ENCODE results near the gene SENP6. TPM values are rescaled to one million over a fixed set of nuclear protein-coding genes. Genes with fewer than 3 reads are reported as not detected.

The SENP6 gene
- total RNA-seq (2011; cell fraction: chromatin; rRNA removed; ENCODE audit: low replicate concordance) = 48.5 and 222 TPM in 2 replicates
- 23.3 and 32.6 TPM in 2 replicates for total RNA-seq (2011; cell fraction: nucleolus; rRNA removed)
- total RNA-seq (2011; cell fraction: nucleoplasm; rRNA removed) = 72.3 and 122 TPM in 2 replicates
- 31.4 and 37.8 TPM in 2 replicates for total RNA-seq (2014; rRNA removed)
- 79.4 and 89.9 TPM in 2 replicates for total RNA-seq (2014; rRNA removed; fragmentation: Illumina TruSeq; extraction: Trizol)
- total RNA-seq (2015; rRNA removed; fragmentation: Illumina TruSeq; extraction: Trizol) = 59.7 and 65.9 TPM in 2 replicates
- total RNA-seq (2021) = 52.9 and 60.2 TPM in 2 replicates
- polyA plus RNA-seq (2011; rRNA removed) = 33.6 and 43.7 TPM in 2 replicates
- polyA plus RNA-seq (2011; cell fraction: cytosol; rRNA removed) = 5.2 and 9.1 TPM in 2 replicates
- 21.5 and 23.7 TPM in 2 replicates for polyA plus RNA-seq (2011; cell fraction: nucleus; rRNA removed)
- 32.8 and 39.2 TPM in 2 replicates for polyA plus RNA-seq (2012)
- 48.2 and 57.7 TPM in 2 replicates for polyA plus RNA-seq (2014; fragmentation: Illumina TruSeq; extraction: Trizol)
- polyA plus RNA-seq (2014; fragmentation: Nextera tagmentation; extraction: Ambion mirVana) = 10 to 100 TPM; 11.1 to 12.6 TPM
- polyA plus RNA-seq (2014; rRNA removed) = 42.2 and 46.8 TPM in 2 replicates
- 55.8 and 68.9 TPM in 2 replicates for polyA minus RNA-seq (2011; rRNA and poly(A)+ RNA removed)
- 15.6 and 21.2 TPM in 2 replicates for polyA minus RNA-seq (2011; cell fraction: cytosol; rRNA and poly(A)+ RNA removed)
- polyA minus RNA-seq (2011; cell fraction: nucleus; rRNA and poly(A)+ RNA removed) = 43.8 and 69.5 TPM in 2 replicates
- Bru-seq, nascent RNA = percentile 84 among the genes with signal in this experiment
- percentile 92 among the genes with signal in this experiment for BruChase-seq, experiment 1, labeled RNA remaining after a 2-hour chase
- percentile 91 among the genes with signal in this experiment for BruChase-seq, experiment 2, labeled RNA remaining after a 6-hour chase
- long read RNA-seq, experiment 1, full-length matches to known transcripts = 59 of 197 reads
- long read RNA-seq, experiment 1, partial matches to known transcripts = 28 of 197 reads
- long read RNA-seq, experiment 1, other reads (novel, unspliced or antisense) = 110 of 197 reads
- long read RNA-seq, experiment 2, partial matches to known transcripts = 18 of 31 reads
- long read RNA-seq, experiment 2, other reads (novel, unspliced or antisense) = 13 of 31 reads
- long read RNA-seq, experiment 3, partial matches to known transcripts = 7 of 10 reads
- long read RNA-seq, experiment 3, other reads (novel, unspliced or antisense) = 3 of 10 reads

GRCh38 chr6:75601304-75602245 is at the start of gene SENP6:
Gene SENP6, plus strand, starts transcription at chr6:75601880. Its CDS starts 645 bp downstream, at chr6:75602525.
- DNase-seq (ENCODE audit: extremely low read depth in 1 of 4, low spot score in 3 of 4) (peak; percentile 82 to 87 (median 85)), FAIRE-seq (no peak), ATAC-seq (peak; percentile 87)
- Histone ChIP-seq H3K27me3 (ENCODE audit: control insufficient read depth in 2 of 2, insufficient read depth in 2 of 2, low read length in 2 of 2) (no peaks in the 10 kb centered on the region), H3K9ac (ENCODE audit: insufficient read depth in 1 of 2, low read depth in 2 of 2, low read length in 2 of 2) (peak within 1 kb of the TSS; percentile 94 to 100), H3K9me3 (replicated peaks; ENCODE audit: control insufficient read depth, insufficient read depth, low read depth, low read length) (no peaks in the 10 kb centered on the region), H3K36me3 (ENCODE audit: control insufficient read depth, insufficient read depth, low read length) (peaks cover 6% of the 10 kb centered on the region; the same call in 1 of the 3 replicates), H3K9me1 (ENCODE audit: control insufficient read depth, insufficient read depth, low read length) (no peaks in the 10 kb centered on the region), H3K4me3 (peak within 1 kb of the TSS; percentile 89), H3K79me2 (ENCODE audit: control insufficient read depth, insufficient read depth, low read length) (peaks cover 52% of the 10 kb centered on the region), H4K20me1 (replicated peaks; ENCODE audit: control insufficient read depth, insufficient read depth, low read length) (0 out of 2 replicates have a peak, but pooled peaks cover 5% of the 10 kb centered on the region), H2AFZ (ENCODE audit: low read depth, low read length) (peak within 1 kb of the TSS; percentile 99), H3K27ac (ENCODE audit: extremely low read depth, low read depth, low read length) (peak within 1 kb of the TSS; percentile 95), H3K4me2 (ENCODE audit: insufficient read depth, low read length) (peak within 1 kb of the TSS; percentile 87), H3K4me1 (replicated peaks in 1 of 2; ENCODE audit: control insufficient read depth in 2 of 2, insufficient read depth in 2 of 2, low read length in 2 of 2) (peaks cover 8 to 17% of the 10 kb centered on the region in 2 experiments; a peak in 4 of 5 replicates)
- in situ Hi-C loops (cut with MboI) = no loop called here
- POLR2A ChIA-PET = interaction anchor here (0.5 to 3.6 kb wide), 12 partner anchors 8 to 318 kb away, joined by 3 to 15 read pairs (median 3); no protein-coding TSS in a partner anchor
- CTCF ChIA-PET (ENCODE audit: low intra/inter-chr PET ratio) = no interaction called here
- no TSS peak for BruUV-seq (replicated peaks)
- WGBS (ENCODE audit: insufficient coverage, low coverage, missing lambda C conversion rate) = 0% methylated on average over 21 of the region's 76 CpGs
- intact Hi-C loops (cut with micrococcal nuclease) = loop anchor here (10.0 kb wide), 1 partner anchor 317 kb away; the partner anchor contains the start of gene TMEM30A
- TF ChIP-seq ZNF121 (CRISPR knock-in tag; conservative IDR thresholded peaks at IDR 0.05) = no peak
- no peak; a peak in 1 of 4 replicates for TF ChIP-seq FOXA3 (CRISPR knock-in tag; conservative IDR thresholded peaks at IDR 0.05 in 1 of 2, IDR thresholded peaks at IDR 0.05 in 1 of 2)
- no peak for TF ChIP-seq FOXM1 (IDR thresholded peaks at IDR 0.05; ENCODE audit: low read depth)
- TF ChIP-seq FOXM1 (CRISPR knock-in tag; IDR thresholded peaks at IDR 0.05; ENCODE audit: low read depth) = no peak
- TF ChIP-seq ZBTB8A (IDR thresholded peaks at IDR 0.05; ENCODE audit: partially characterized antibody) = no peak
- peak; percentile 40; the same call in 1 of the 2 replicates for TF ChIP-seq PML (IDR thresholded peaks at IDR 0.05; ENCODE audit: low read length)
- peak; percentile 98 for TF ChIP-seq PHF8 (IDR thresholded peaks at IDR 0.05; ENCODE audit: borderline replicate concordance, low read length)
- TF ChIP-seq ATF2 (CRISPR knock-in tag; IDR thresholded peaks at IDR 0.05) = no peak
- TF ChIP-seq ZNF24 (IDR thresholded peaks at IDR 0.05) = no peak
- no peak for TF ChIP-seq IRF1 (CRISPR knock-in tag; IDR thresholded peaks at IDR 0.05; ENCODE audit: borderline replicate concordance)
- no peak for TF ChIP-seq HNRNPH1 (optimal IDR thresholded peaks at IDR 0.05; ENCODE audit: low read depth, low read length)
- no peak for TF ChIP-seq KLF16 (IDR thresholded peaks at IDR 0.05)
- no peak for TF ChIP-seq ZNF586 (CRISPR knock-in tag; conservative IDR thresholded peaks at IDR 0.05)
- TF ChIP-seq ZC3H4 (CRISPR knock-in tag; IDR thresholded peaks at IDR 0.05; ENCODE audit: borderline replicate concordance) = no peak
- TF ChIP-seq ZEB2 (IDR thresholded peaks at IDR 0.05) = no peak

Measured in K562 (cell line).